IgD-negative memory B cell (primary cell): Measurements from ENCODE around the gene IKZF3. TPM values are rescaled to one million over a fixed set of nuclear protein-coding genes. Genes with fewer than 3 reads are reported as not detected.
"Not testable (repeated sequence)": the region's sequence is repeated elsewhere in the genome, so short reads cannot be mapped to it uniquely, and the experiment has no call there.

Experiments used
- H3K27ac Mint-ChIP-seq, 3 donors: one replicate each; pipeline ENCODE4 v1.8.0; 2020 to 2022; ENCODE audit warnings: mild to moderate bottlenecking in 3 of 3, mixed read lengths in 3 of 3, moderate library complexity in 1 of 3
- H3K27me3 Mint-ChIP-seq: one replicate; pipeline ENCODE4 v1.8.0; 2021; ENCODE audit warnings: mixed read lengths
- H3K36me3 Mint-ChIP-seq: one replicate; pipeline ENCODE4 v1.8.0; 2020; ENCODE audit warnings: mild to moderate bottlenecking, mixed read lengths
- H3K4me1 Mint-ChIP-seq, 3 donors: one replicate each; pipeline ENCODE4 v1.8.0; 2020 to 2022; ENCODE audit warnings: mixed read lengths in 3 of 3, mild to moderate bottlenecking in 1 of 3
- H3K4me3 Mint-ChIP-seq, 4 donors: one replicate each; pipeline ENCODE4 v1.8.0; 2020 to 2022; ENCODE audit warnings: mild to moderate bottlenecking in 4 of 4, mixed read lengths in 4 of 4, moderate library complexity in 3 of 4
- H3K9me3 Mint-ChIP-seq, 3 donors: one replicate each; pipeline ENCODE4 v1.8.0; 2020 to 2021; ENCODE audit warnings: mixed read lengths in 3 of 3, mild to moderate bottlenecking in 1 of 3
- polyA plus RNA-seq: library from polyadenylated mRNA; unstranded; fragments of 300-500 nt; fragmentation: Illumina TruSeq; gene quantifications from one replicate; pipeline ENCODE4 v1.2.3, GENCODE V29; 2021

The IKZF3 gene
- polyA plus RNA-seq, 1 donor from 2014 or later, result 103 TPM

DNA sequence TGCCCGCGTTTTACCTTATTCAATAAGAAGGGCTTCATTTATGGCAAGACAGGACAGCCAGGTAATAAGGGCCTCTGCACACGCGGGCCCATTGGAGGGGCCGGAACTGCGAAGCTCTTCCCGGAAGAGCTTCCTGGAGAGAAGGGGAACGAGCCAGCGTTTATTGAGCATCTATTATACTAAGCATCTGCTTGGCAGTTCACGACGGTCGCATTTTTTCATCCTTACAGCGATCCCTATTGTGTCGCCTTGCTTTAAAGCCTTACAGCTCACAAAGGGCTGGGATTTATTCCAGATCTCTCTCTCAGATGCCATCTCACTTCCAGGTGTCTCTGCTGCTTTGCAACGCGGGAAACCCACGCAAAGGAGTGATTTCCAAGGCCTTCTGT, 4.4 kb upstream of the IKZF3 start:
- Mint-ChIP-seq H3K36me3 (no peaks in the 10 kb centered on the region), H3K4me1 (peaks cover 42 to 58% (median 47%) of the 10 kb centered on the region in 3 donors), H3K4me3 (peak overlapping the region; percentile 49 to 100 (median 66)), H3K27ac (peak overlapping the region; percentile 87 to 98 (median 89)), H3K27me3 (no peaks in the 10 kb centered on the region), H3K9me3 (peaks cover 0 to 3% (median 0%) of the 10 kb centered on the region in 3 donors)

DNA sequence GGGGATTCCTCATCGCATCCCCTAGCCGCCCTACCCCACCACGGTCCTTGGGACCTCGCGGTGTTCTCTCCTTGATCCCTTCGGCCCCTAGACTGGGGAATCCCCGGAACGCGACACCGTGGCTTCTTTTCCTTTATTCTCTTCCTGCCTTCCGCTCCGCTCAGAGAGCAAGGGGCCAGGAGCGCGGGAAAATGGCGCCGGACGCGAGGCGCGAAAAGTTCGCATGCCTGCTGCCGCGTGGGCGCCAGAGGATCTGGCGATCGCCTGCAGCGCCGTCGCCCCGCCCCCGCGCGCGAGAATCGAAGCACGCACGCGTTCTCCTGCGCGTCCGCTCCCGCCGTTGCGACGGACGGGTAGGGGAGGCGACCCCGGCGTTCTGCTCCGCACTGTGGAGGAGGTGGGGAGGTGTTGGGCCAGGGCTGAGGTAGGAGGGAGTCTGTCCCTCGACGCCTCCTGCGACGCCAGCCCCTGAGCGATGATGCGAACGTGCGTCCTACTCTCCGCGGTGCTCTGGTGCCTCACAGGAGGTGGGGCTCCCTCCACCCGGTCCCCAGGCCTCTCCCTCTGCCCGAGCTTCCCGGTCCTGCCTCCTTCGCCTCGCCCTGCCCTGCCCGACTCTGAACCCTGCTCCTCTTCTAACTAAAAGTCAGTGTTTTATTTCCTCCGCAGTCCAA, 3.9 kb upstream of the IKZF3 start, which contains the start of gene ZPBP2:
Gene ZPBP2 (plus strand): TSS at position 323 of the 674 bp plus-strand sequence. CDS start 153 bp downstream, at position 476.
- H3K36me3 Mint-ChIP-seq, result peaks cover 3% of the 10 kb centered on the region
- peaks cover 40 to 57% (median 47%) of the 10 kb centered on the region in 3 donors for H3K4me1 Mint-ChIP-seq
- H3K27ac Mint-ChIP-seq, result peak within 1 kb of the TSS; percentile 89 to 100 (median 98)
- H3K27me3 Mint-ChIP-seq, result no peaks in the 10 kb centered on the region
- peak within 1 kb of the TSS; percentile 77 to 100 (median 80) for H3K4me3 Mint-ChIP-seq
- peaks cover 0 to 3% (median 0%) of the 10 kb centered on the region in 3 donors for H3K9me3 Mint-ChIP-seq

DNA sequence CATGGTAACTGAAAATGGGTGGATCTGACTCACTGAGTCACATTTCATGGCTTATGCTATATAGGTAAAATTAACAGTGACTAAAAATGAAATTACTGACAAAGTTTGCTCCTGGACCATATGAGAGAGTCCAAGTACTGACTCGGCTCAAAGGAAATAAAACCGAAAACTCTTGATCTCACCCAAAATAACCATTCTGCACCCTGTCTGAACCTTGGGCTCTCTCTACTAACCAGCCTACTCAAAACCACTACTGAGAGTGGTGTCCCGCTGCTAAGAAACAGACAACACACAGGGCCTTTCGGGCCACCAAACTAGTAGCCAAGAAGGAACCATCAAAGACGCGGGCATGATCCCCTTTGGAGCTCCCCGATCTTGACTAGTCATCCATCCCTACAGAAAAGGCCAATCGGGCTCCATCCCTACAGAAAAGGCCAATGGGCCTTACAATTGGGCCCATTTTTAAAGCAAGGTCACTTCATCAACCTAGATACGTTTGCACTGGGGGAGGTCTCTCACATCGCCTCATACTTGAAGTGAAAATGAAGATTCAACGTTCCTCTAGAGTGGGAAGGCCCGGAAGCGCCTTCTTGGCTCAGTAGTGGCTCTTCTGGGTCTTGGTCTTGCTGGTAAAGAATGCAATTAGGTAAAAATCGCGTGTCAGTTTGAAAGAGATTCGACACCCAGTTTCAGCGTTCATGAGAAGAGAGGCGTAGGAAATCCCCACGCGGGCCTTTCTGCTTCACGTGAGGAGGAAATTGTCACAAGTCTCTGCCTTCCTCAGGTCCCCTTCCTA, 3.2 kb upstream of the IKZF3 start:
- peaks cover 0 to 3% (median 0%) of the 10 kb centered on the region in 3 donors for H3K9me3 Mint-ChIP-seq
- H3K4me1 Mint-ChIP-seq, result peaks cover 37 to 53% (median 44%) of the 10 kb centered on the region in 3 donors
- H3K4me3 Mint-ChIP-seq, result peak overlapping the region; percentile 77 to 100 (median 80)
- no peaks in the 10 kb centered on the region for H3K27me3 Mint-ChIP-seq
- H3K36me3 Mint-ChIP-seq, result peaks cover 5% of the 10 kb centered on the region
- peak overlapping the region; percentile 89 to 100 (median 98) for H3K27ac Mint-ChIP-seq

DNA sequence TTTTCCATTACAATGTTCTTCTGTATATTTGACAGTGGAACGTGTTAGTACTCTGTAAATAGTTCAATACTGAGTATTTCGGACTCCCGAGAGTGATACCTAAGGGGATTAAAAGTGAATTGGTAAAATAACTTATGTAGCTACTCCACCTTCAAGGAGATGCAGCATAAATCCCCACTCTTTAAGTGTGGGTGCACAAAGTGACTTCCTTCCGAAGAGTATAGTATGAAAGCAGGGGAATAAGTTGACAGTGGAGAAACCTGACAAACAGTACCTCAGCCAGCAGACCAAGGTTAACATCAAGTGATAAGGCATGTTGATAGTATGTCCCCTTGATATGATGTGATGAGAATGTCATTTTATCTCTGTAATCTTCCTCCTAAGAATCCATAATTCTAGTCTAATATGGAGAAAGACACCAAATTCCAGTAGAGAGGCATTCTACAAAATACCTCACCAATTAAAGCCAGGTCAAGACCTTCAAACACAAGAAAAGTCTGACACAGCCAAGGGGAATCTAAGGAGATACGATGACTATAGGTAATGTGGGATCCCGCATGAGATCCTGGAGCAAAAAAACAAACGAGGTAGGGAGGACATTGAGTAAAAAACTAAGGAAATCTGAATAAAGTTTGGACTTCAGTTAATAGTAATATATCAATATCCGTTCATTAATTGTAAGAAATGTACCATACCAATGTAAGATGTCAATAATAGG, 2.1 kb upstream of the IKZF3 start:
- Mint-ChIP-seq H3K4me3 (peak overlapping the region in 3 of 4 donors; percentile 75 to 100 (median 97)), H3K36me3 (peaks cover 6% of the 10 kb centered on the region), H3K27me3 (no peaks in the 10 kb centered on the region), H3K4me1 (peaks cover 32 to 45% (median 36%) of the 10 kb centered on the region in 3 donors), H3K27ac (peak overlapping the region; percentile 89 to 98 (median 94)), H3K9me3 (peaks cover 0 to 3% (median 0%) of the 10 kb centered on the region in 3 donors)

DNA sequence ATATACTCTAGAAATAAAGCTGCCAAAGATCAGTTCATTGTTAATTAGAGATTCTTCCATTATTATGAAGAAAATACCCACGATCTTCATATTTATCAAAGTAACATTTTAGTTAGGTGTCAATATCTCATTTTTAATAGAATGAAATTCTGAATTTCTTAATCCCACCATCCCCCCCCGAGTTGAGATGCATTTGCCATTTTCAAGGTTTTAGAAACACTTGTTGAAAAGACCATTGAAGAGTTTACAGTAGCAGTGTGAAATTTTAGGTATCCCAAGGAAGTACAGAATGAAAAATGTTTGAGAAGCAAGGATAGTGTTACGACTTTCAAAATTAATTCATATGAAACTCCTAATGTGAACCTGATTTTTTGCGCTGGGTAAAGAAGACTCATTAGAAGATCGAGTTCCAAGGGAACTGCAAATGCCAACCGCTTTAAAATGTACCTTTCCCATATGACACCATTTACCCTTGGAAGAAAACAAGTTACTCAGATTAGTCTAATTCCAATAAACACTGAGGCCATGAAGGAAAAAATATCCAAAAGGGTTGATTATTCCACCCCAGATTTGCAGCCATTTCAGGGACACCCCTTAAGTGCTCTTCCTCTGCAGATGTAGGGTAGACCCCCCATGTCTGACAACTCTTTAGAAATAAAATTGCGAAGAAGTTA, 731 bp downstream of the IKZF3 start:
- peaks cover 16% of the 10 kb centered on the region for H3K36me3 Mint-ChIP-seq
- H3K27me3 Mint-ChIP-seq, result no peaks in the 10 kb centered on the region
- peak overlapping the region; percentile 96 to 100 (median 97) for H3K4me3 Mint-ChIP-seq
- no peaks in the 10 kb centered on the region for H3K9me3 Mint-ChIP-seq
- H3K27ac Mint-ChIP-seq, result peak overlapping the region; percentile 89 to 98 (median 94)
- H3K4me1 Mint-ChIP-seq, result peaks cover 35 to 42% (median 37%) of the 10 kb centered on the region in 3 donors

DNA sequence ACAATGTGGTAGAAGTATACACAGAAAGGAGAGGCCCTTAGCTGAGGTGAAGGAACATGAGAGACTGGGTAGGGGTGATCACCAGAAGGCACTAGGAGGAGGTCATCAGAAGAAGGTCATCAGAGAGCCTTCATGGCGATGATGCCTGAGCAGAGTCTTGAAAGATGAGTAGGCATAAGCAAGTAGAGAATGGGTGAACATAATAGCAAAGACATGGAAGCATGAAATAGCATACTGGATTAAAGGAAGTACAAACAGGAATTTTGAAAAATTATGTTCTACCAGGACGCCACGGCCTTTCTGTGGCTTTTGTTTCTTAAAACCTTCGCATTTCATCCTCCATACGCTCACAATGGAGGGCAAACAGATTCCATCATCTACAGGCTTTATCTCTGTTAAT, 2.9 kb downstream of the IKZF3 start:
- peaks cover 33 to 39% (median 36%) of the 10 kb centered on the region in 3 donors for H3K4me1 Mint-ChIP-seq
- H3K36me3 Mint-ChIP-seq, result peaks cover 16% of the 10 kb centered on the region
- peak overlapping the region; percentile 0 to 93 (median 44) for H3K27ac Mint-ChIP-seq
- H3K4me3 Mint-ChIP-seq, result peak overlapping the region; percentile 87 to 97 (median 96)
- H3K27me3 Mint-ChIP-seq, result no peaks in the 10 kb centered on the region
- no peaks in the 10 kb centered on the region for H3K9me3 Mint-ChIP-seq

DNA sequence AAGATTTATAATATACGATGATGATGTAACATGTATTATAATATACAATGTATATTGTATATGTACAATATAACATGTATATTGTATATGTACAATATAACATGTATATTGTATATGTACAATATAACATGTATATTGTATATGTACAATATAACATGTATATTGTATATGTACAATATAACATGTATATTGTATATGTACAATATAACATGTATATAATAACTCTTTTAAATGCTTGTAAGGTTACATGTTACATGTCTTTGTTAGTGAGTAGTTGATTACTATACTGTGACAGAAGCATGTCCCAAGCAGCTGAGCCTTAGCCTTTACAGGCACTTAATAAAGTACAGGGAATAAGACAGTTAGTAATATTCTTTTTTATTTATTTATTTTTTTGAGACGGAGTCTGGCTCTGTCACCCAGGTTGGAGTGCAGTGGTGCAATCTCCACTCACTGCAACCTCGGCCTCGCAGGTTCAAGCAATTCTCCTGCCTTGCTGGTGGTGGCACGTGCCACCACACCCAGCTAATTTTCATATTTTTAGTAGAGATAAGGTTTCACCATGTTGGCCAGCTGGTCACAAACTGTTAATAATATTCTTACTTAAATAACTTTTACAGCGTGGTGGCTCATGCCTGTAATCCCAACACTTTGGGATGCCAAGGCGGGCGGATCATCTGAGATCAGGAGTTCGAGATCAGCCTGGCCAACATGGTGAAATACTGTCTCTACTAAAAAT, 8.0 kb downstream of the IKZF3 start:
- H3K27me3 Mint-ChIP-seq, H3K27ac Mint-ChIP-seq, H3K9me3 Mint-ChIP-seq: not testable (repeated sequence)
- peaks cover 48 to 59% (median 58%) of the 10 kb centered on the region in 3 donors for H3K4me1 Mint-ChIP-seq
- peaks cover 15% of the 10 kb centered on the region for H3K36me3 Mint-ChIP-seq
- peak overlapping the region in 1 of 4 donors; percentile 12 for H3K4me3 Mint-ChIP-seq

DNA sequence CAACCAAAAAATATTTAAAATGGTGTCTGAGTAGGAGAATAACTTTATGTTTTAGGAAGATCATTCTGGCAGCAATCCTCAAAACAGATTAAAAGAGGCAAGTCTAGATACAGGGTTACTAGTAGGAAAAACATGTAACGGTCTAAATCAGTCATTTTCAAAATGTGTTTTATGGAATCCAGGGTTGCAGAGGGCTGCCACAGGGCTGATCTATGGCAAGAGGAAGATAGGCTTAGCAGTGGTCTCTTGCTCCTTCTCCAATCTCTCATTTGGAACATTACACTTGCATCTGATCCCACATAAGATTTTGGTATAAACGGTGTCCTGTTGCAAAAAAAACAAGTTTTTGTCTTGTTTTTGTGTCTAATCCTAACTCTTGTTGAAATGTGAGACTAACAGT, 9.2 kb downstream of the IKZF3 start:
- Mint-ChIP-seq H3K27me3 (no peaks in the 10 kb centered on the region), H3K4me1 (peaks cover 45 to 59% (median 54%) of the 10 kb centered on the region in 3 donors), H3K36me3 (peaks cover 12% of the 10 kb centered on the region), H3K4me3 (peak overlapping the region in 3 of 4 donors; percentile 50 to 67 (median 60)), H3K27ac (peak overlapping the region in 2 of 3 donors; percentile 8 to 71), H3K9me3 (no peaks in the 10 kb centered on the region)

DNA sequence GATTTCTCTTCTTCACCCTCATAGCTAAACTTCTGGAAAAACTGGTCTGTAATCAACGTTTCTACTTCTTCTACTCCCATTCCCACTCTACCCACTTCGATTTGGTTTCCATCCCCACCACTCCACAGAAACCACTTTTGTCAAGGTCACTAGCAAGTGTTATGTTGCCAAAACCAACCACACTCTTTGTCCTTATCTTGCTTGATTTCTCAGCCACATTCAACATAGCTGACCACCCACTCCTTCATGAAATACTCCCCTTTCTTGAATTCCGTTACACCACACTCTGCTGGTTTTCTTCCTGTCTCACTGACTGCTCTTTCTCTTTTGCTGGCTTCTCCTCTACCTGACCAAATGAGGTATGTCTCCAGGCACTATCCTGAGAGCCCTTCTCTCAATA, 11.9 kb downstream of the IKZF3 start:
- H3K4me3 Mint-ChIP-seq, result peak overlapping the region; percentile 1 to 88 (median 48)
- no peaks in the 10 kb centered on the region for H3K9me3 Mint-ChIP-seq
- peak overlapping the region; percentile 36 to 90 (median 71) for H3K27ac Mint-ChIP-seq
- no peaks in the 10 kb centered on the region for H3K27me3 Mint-ChIP-seq
- peaks cover 50 to 61% (median 58%) of the 10 kb centered on the region in 3 donors for H3K4me1 Mint-ChIP-seq
- peaks cover 10% of the 10 kb centered on the region for H3K36me3 Mint-ChIP-seq

DNA sequence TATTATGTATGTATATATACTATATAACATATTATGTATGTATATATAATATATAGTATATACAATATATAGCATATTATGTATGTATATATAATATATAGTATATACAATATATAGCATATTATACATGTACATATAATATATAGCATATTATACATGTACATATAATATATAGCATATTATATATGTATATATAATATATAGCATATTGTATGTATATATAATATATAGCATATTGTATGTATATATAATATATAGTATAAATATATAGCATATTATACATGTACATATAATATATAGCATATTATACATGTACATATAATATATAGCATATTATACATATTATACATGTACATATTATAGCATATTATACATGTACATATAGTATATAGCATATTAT, 13.9 kb downstream of the IKZF3 start:
- Mint-ChIP-seq H3K36me3 (peaks cover 10% of the 10 kb centered on the region), H3K4me1 (peaks cover 54 to 60% (median 60%) of the 10 kb centered on the region in 3 donors)
- not testable (repeated sequence) for H3K9me3 Mint-ChIP-seq, H3K27ac Mint-ChIP-seq, H3K27me3 Mint-ChIP-seq, H3K4me3 Mint-ChIP-seq

DNA sequence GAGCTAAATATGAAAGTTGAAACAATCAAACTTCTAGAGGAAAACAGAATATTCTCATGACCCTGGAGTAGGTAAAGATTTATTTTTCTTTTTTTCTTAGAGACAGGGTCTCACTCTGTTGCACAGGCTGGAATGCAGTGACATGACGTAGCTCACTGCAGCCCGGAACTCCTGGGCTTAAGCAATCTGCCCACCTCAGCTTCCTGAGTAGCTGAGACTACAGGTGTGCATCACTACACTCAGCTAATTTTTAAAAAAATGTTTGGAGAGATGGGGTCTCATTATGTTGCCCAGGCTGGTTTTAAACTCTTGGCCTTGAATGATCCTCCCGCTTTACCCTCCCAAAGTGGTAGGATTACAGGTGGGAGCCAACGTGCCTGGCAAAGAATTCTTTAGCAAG, 15.5 kb downstream of the IKZF3 start:
- peaks cover 9% of the 10 kb centered on the region for H3K36me3 Mint-ChIP-seq
- peak overlapping the region; percentile 1 to 87 (median 68) for H3K27ac Mint-ChIP-seq
- H3K27me3 Mint-ChIP-seq, result no peaks in the 10 kb centered on the region
- peaks cover 56 to 61% (median 60%) of the 10 kb centered on the region in 3 donors for H3K4me1 Mint-ChIP-seq
- no peaks in the 10 kb centered on the region for H3K9me3 Mint-ChIP-seq
- peak overlapping the region in 2 of 4 donors; percentile 71 to 88 for H3K4me3 Mint-ChIP-seq

DNA sequence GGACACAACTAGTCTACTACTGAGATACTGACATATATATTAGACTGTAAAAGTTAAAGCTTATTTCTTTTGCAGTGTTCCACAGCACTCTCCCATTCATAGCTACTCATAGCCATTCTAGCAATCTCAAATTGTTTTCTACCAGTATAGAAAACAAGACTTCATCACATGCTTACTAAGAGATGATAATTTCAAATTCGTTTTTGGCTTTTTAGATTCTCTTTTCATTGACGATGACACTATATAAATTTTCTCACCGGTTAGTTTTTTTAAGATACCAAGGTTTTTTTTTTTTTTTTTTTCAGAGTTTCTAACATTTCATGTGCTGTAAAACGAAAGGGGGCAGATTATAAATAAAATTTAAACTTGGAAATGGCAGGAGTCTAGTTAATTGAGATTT, 17.9 kb downstream of the IKZF3 start:
- H3K27ac Mint-ChIP-seq, result peak overlapping the region in 2 of 3 donors; percentile 19 to 70
- H3K36me3 Mint-ChIP-seq, result peaks cover 5% of the 10 kb centered on the region
- peaks cover 0 to 2% (median 0%) of the 10 kb centered on the region in 3 donors for H3K9me3 Mint-ChIP-seq
- H3K4me3 Mint-ChIP-seq, result peak overlapping the region in 1 of 4 donors; percentile 52
- no peaks in the 10 kb centered on the region for H3K27me3 Mint-ChIP-seq
- H3K4me1 Mint-ChIP-seq, result peaks cover 59 to 67% (median 62%) of the 10 kb centered on the region in 3 donors

DNA sequence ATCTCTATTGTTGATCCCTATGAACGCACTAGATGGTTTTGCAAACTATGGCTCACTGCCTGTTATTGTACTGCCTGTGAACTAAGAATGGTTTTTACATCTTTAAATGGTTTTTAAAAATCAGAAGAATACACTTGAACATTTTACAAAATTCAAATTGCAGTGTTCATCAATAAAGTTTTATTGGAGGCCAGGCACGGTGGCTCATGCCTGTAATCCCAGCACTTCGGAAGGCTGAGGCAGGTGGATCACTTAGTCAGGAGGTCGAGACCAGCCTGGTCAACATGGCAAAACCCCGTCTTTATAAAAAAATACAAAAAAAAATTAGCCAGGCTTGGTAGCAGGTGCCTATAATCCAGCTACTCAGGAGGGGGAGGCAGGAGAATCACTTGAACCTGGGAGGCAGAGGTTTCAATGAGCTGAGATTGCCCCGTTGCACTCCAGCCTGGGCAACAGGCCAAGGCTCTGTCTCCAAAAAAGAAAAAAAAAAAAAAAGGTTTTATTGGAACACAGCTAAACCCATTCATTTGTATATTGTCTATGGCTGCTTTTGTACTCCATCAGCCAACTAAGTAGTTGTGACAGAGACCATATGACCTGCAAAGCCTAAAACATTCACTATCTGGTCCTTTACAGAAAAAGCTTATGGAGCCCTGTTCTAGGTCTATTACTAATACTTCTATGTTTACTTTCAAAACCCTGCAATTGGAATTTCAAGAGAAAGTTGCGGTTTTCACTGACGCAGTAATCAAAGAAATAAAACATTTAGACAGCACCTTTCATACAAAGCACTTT, 18.9 kb downstream of the IKZF3 start:
- H3K9me3 Mint-ChIP-seq, result peaks cover 0 to 2% (median 0%) of the 10 kb centered on the region in 3 donors
- H3K4me1 Mint-ChIP-seq, result peaks cover 63 to 70% (median 66%) of the 10 kb centered on the region in 3 donors
- peak overlapping the region in 2 of 3 donors; percentile 26 to 70 for H3K27ac Mint-ChIP-seq
- H3K36me3 Mint-ChIP-seq, result peaks cover 8% of the 10 kb centered on the region
- H3K27me3 Mint-ChIP-seq, result no peaks in the 10 kb centered on the region
- H3K4me3 Mint-ChIP-seq, result peak overlapping the region in 3 of 4 donors; percentile 8 to 60 (median 30)
